Stimulated activated naive B cell treated with anti-CD40 and anti-IgM and Interleukin-4, amounts not matched to agents 10 μg/mL and 1 μg/mL and 100 μg/mL, for 72 hours (primary cell): ENCODE results near the gene ZNF444.

Source experiments
- ATAC-seq, 2 donors: fragments of 150-1000 bp; cut with Tn5 transposase; replicated peaks; 2 replicates each; pipeline ENCODE4 v1.10.0; 2021; ENCODE audit warnings: moderate library complexity in 1 of 2
- DNase-seq: peaks from one replicate; pipeline ENCODE4 v3.0.0; 2021
- H3K27ac Mint-ChIP-seq: one replicate; pipeline ENCODE4 v1.8.0; 2022; ENCODE audit warnings: mild to moderate bottlenecking, mixed read lengths
- H3K27me3 Mint-ChIP-seq, 2 donors: one replicate each; pipeline ENCODE4 v1.8.0; 2022; ENCODE audit warnings: mixed read lengths in 2 of 2
- H3K36me3 Mint-ChIP-seq, 2 donors: one replicate each; pipeline ENCODE4 v1.8.0; 2022; ENCODE audit warnings: mixed read lengths in 2 of 2, mild to moderate bottlenecking in 1 of 2
- H3K4me1 Mint-ChIP-seq, 2 donors: one replicate each; pipeline ENCODE4 v1.8.0; 2022; ENCODE audit warnings: mixed read lengths in 2 of 2, mild to moderate bottlenecking in 1 of 2
- H3K4me3 Mint-ChIP-seq, 2 donors: one replicate each; pipeline ENCODE4 v1.8.0; 2022; ENCODE audit warnings: mild to moderate bottlenecking in 2 of 2, mixed read lengths in 2 of 2, moderate library complexity in 1 of 2
- H3K9me3 Mint-ChIP-seq, 2 donors: one replicate each; pipeline ENCODE4 v1.8.0; 2022; ENCODE audit warnings: mixed read lengths in 2 of 2, mild to moderate bottlenecking in 1 of 2

ZNF444 gene

GRCh38 chr19:56113074-56113632, 27.9 kb upstream of the ZNF444 start:
- Mint-ChIP-seq H3K36me3 (peaks cover 12 to 38% of the 10 kb centered on the region in 2 donors), H3K27me3 (no peaks in the 10 kb centered on the region), H3K9me3 (no peaks in the 10 kb centered on the region), H3K4me3 (peak overlapping the region; percentile 75 to 80), H3K27ac (peak overlapping the region; percentile 91), H3K4me1 (peaks cover 65 to 88% of the 10 kb centered on the region in 2 donors)
- ATAC-seq (peak; percentile 20 to 31), DNase-seq (peak; percentile 34)

- ATAC-seq (no peak), DNase-seq (no peak)
- Mint-ChIP-seq H3K36me3 (peaks cover 14 to 38% of the 10 kb centered on the region in 2 donors), H3K9me3 (no peaks in the 10 kb centered on the region), H3K4me1 (peaks cover 63 to 88% of the 10 kb centered on the region in 2 donors), H3K27ac (peak overlapping the region; percentile 98), H3K4me3 (peak overlapping the region; percentile 70 to 73), H3K27me3 (no peaks in the 10 kb centered on the region)
Observed at GRCh38 chr19:56114051-56114777, 26.9 kb upstream of the ZNF444 start.

- Mint-ChIP-seq H3K9me3 (no peaks in the 10 kb centered on the region), H3K4me3 (peak overlapping the region; percentile 70), H3K27ac (peak overlapping the region; percentile 98), H3K4me1 (peaks cover 65 to 91% of the 10 kb centered on the region in 2 donors), H3K27me3 (no peaks in the 10 kb centered on the region), H3K36me3 (peaks cover 14 to 42% of the 10 kb centered on the region in 2 donors)
- no peak for ATAC-seq
- no peak for DNase-seq
Observed at GRCh38 chr19:56114778-56115110, 26.3 kb upstream of the ZNF444 start.

GRCh38 chr19:56115490-56115889, 25.6 kb upstream of the ZNF444 start:
- H3K9me3 Mint-ChIP-seq = no peaks in the 10 kb centered on the region
- peaks cover 20 to 48% of the 10 kb centered on the region in 2 donors for H3K36me3 Mint-ChIP-seq
- ATAC-seq (no peak), DNase-seq (no peak)
- peaks cover 67 to 91% of the 10 kb centered on the region in 2 donors for H3K4me1 Mint-ChIP-seq
- H3K27ac Mint-ChIP-seq = peak overlapping the region; percentile 98
- peak overlapping the region in 1 of 2 donors; percentile 70 for H3K4me3 Mint-ChIP-seq
- no peaks in the 10 kb centered on the region for H3K27me3 Mint-ChIP-seq

- DNase-seq (no peak), ATAC-seq (no peak)
- H3K4me3 Mint-ChIP-seq = peak overlapping the region in 1 of 2 donors; percentile 7
- no peaks in the 10 kb centered on the region for H3K27me3 Mint-ChIP-seq
- peak overlapping the region; percentile 42 for H3K27ac Mint-ChIP-seq
- peaks cover 21 to 48% of the 10 kb centered on the region in 2 donors for H3K36me3 Mint-ChIP-seq
- no peaks in the 10 kb centered on the region for H3K9me3 Mint-ChIP-seq
- H3K4me1 Mint-ChIP-seq = peaks cover 58 to 85% of the 10 kb centered on the region in 2 donors
Observed at GRCh38 chr19:56116606-56117005, 24.5 kb upstream of the ZNF444 start.

- Mint-ChIP-seq H3K36me3 (peaks cover 21 to 47% of the 10 kb centered on the region in 2 donors), H3K4me3 (no peak overlapping the region), H3K9me3 (no peaks in the 10 kb centered on the region), H3K4me1 (peaks cover 50 to 82% of the 10 kb centered on the region in 2 donors), H3K27ac (no peak overlapping the region), H3K27me3 (no peaks in the 10 kb centered on the region)
- DNase-seq (no peak), ATAC-seq (no peak)
Observed at GRCh38 chr19:56117376-56117884, 23.7 kb upstream of the ZNF444 start.

GRCh38 chr19:56117889-56118288, 23.2 kb upstream of the ZNF444 start:
- DNase-seq (no peak), ATAC-seq (no peak)
- H3K36me3 Mint-ChIP-seq = peaks cover 20 to 43% of the 10 kb centered on the region in 2 donors
- H3K27me3 Mint-ChIP-seq = no peaks in the 10 kb centered on the region
- H3K27ac Mint-ChIP-seq = peak overlapping the region; percentile 9
- no peak overlapping the region for H3K4me3 Mint-ChIP-seq
- H3K9me3 Mint-ChIP-seq = no peaks in the 10 kb centered on the region
- H3K4me1 Mint-ChIP-seq = peaks cover 47 to 77% of the 10 kb centered on the region in 2 donors

- ATAC-seq (no peak), DNase-seq (no peak)
- H3K36me3 Mint-ChIP-seq = peaks cover 18 to 36% of the 10 kb centered on the region in 2 donors
- no peaks in the 10 kb centered on the region for H3K9me3 Mint-ChIP-seq
- H3K4me1 Mint-ChIP-seq = peaks cover 38 to 67% of the 10 kb centered on the region in 2 donors
- H3K27me3 Mint-ChIP-seq = no peaks in the 10 kb centered on the region
- peak overlapping the region; percentile 97 to 99 for H3K4me3 Mint-ChIP-seq
- H3K27ac Mint-ChIP-seq = peak overlapping the region; percentile 99
Observed at GRCh38 chr19:56118666-56119581, 22.2 kb upstream of the ZNF444 start.

GRCh38 chr19:56119582-56119978, 21.5 kb upstream of the ZNF444 start:
- H3K27ac Mint-ChIP-seq = peak overlapping the region; percentile 99
- H3K4me3 Mint-ChIP-seq = peak overlapping the region; percentile 97 to 99

GRCh38 chr19:56120002-56120370, 21.1 kb upstream of the ZNF444 start:
- Mint-ChIP-seq H3K4me1 (peaks cover 29 to 56% of the 10 kb centered on the region in 2 donors), H3K27me3 (no peaks in the 10 kb centered on the region), H3K36me3 (peaks cover 15 to 27% of the 10 kb centered on the region in 2 donors), H3K4me3 (peak overlapping the region; percentile 97 to 99), H3K27ac (peak overlapping the region; percentile 99), H3K9me3 (no peaks in the 10 kb centered on the region)
- DNase-seq (no peak), ATAC-seq (no peak)

More at GRCh38 chr19:56119582-56119978, 21.5 kb upstream of the ZNF444 start:
- Mint-ChIP-seq H3K4me1 (peaks cover 33 to 60% of the 10 kb centered on the region in 2 donors), H3K9me3 (no peaks in the 10 kb centered on the region), H3K27me3 (no peaks in the 10 kb centered on the region), H3K36me3 (peaks cover 18 to 31% of the 10 kb centered on the region in 2 donors)
- DNase-seq (no peak), ATAC-seq (no peak)

GRCh38 chr19:56120371-56121179, 20.5 kb upstream of the ZNF444 start:
- DNase-seq (peak; percentile 79), ATAC-seq (peak; percentile 47 to 49)
- Mint-ChIP-seq H3K4me3 (peak overlapping the region; percentile 97 to 99), H3K36me3 (peaks cover 11 to 24% of the 10 kb centered on the region in 2 donors), H3K9me3 (no peaks in the 10 kb centered on the region), H3K27me3 (no peaks in the 10 kb centered on the region), H3K4me1 (peaks cover 26 to 50% of the 10 kb centered on the region in 2 donors), H3K27ac (peak overlapping the region; percentile 99)

GRCh38 chr19:56121180-56122167, 19.6 kb upstream of the ZNF444 start, which contains the start of gene ZNF787:
ZNF787 (minus strand) TSS chr19:56121295; CDS start chr19:56103217, 18,078 bp downstream.
- no peaks in the 10 kb centered on the region for H3K27me3 Mint-ChIP-seq
- peak within 1 kb of the TSS; percentile 99 for H3K27ac Mint-ChIP-seq
- peak within 1 kb of the TSS; percentile 97 to 99 for H3K4me3 Mint-ChIP-seq
- H3K36me3 Mint-ChIP-seq = peaks cover 9 to 22% of the 10 kb centered on the region in 2 donors
- peak; percentile 100 for DNase-seq
- peak; percentile 87 to 90 for ATAC-seq
- H3K4me1 Mint-ChIP-seq = peaks cover 23 to 47% of the 10 kb centered on the region in 2 donors
- H3K9me3 Mint-ChIP-seq = no peaks in the 10 kb centered on the region
